Progenitor cell of endocrine pancreas (in vitro differentiated cells): ENCODE data around the gene FEZ2. TPM values are rescaled to one million over a fixed set of nuclear protein-coding genes. Genes with fewer than 3 reads are reported as not detected.

Source experiments
- DNase-seq: peaks from one replicate; pipeline ENCODE4 v3.0.0; 2021; ENCODE audit warnings: low spot score; ENCODE audit not compliant: unreplicated experiment
- H3K27ac Mint-ChIP-seq: 2 replicates; pipeline ENCODE4 v1.8.0; 2021; ENCODE audit warnings: mild to moderate bottlenecking, moderate library complexity, mixed read lengths
- H3K27me3 Mint-ChIP-seq: 2 replicates; pipeline ENCODE4 v1.8.0; 2021; ENCODE audit warnings: mixed read lengths
- H3K36me3 Mint-ChIP-seq: 2 replicates; pipeline ENCODE4 v1.8.0; 2022; ENCODE audit warnings: mixed read lengths; ENCODE audit not compliant: insufficient read depth
- H3K4me1 Mint-ChIP-seq: 2 replicates; pipeline ENCODE4 v1.8.0; 2021; ENCODE audit warnings: low read depth, mixed read lengths
- H3K4me3 Mint-ChIP-seq: 2 replicates; pipeline ENCODE4 v1.8.0; 2021; ENCODE audit warnings: low read depth, mild to moderate bottlenecking, moderate library complexity, mixed read lengths
- H3K9me3 Mint-ChIP-seq: 2 replicates; pipeline ENCODE4 v1.8.0; 2021; ENCODE audit warnings: low read depth, mixed read lengths
- CTCF ChIP-seq: fragments of 200-600 bp; sonication (generic); IDR thresholded peaks from one replicate; pipeline ENCODE4 v1.5.0; 2021; ENCODE audit warnings: antibody characterized with exemption, mild to moderate bottlenecking; ENCODE audit not compliant: unreplicated experiment
- total RNA-seq: library from RNA; stranded (reverse); gene quantifications from 2 replicates; pipeline ENCODE4 v1.2.1, GENCODE V29; 2021

The FEZ2 gene
- total RNA-seq, 1 donor from 2014 or later: 28.7 TPM

GRCh38 chr2:36559221-36559942 lies 38.6 kb downstream of the FEZ2 start:
- H3K36me3 Mint-ChIP-seq: peaks cover 3% of the 10 kb centered on the region
- H3K27ac Mint-ChIP-seq: peak overlapping the region; percentile 6
- TF ChIP-seq CTCF: no peak
- no peak for DNase-seq
- no peaks in the 10 kb centered on the region for H3K27me3 Mint-ChIP-seq
- no peak overlapping the region for H3K4me3 Mint-ChIP-seq
- peaks cover 15% of the 10 kb centered on the region for H3K4me1 Mint-ChIP-seq
- no peaks in the 10 kb centered on the region for H3K9me3 Mint-ChIP-seq

- no peak overlapping the region for H3K4me3 Mint-ChIP-seq
- peaks cover 3% of the 10 kb centered on the region for H3K36me3 Mint-ChIP-seq
- H3K27ac Mint-ChIP-seq: no peak overlapping the region
- H3K27me3 Mint-ChIP-seq: no peaks in the 10 kb centered on the region
- no peaks in the 10 kb centered on the region for H3K9me3 Mint-ChIP-seq
- DNase-seq: no peak
- no peak for TF ChIP-seq CTCF
- H3K4me1 Mint-ChIP-seq: peaks cover 4% of the 10 kb centered on the region
These were observed 41.1 kb downstream of the FEZ2 start for GRCh38 chr2:36556842-36557241.

DNA sequence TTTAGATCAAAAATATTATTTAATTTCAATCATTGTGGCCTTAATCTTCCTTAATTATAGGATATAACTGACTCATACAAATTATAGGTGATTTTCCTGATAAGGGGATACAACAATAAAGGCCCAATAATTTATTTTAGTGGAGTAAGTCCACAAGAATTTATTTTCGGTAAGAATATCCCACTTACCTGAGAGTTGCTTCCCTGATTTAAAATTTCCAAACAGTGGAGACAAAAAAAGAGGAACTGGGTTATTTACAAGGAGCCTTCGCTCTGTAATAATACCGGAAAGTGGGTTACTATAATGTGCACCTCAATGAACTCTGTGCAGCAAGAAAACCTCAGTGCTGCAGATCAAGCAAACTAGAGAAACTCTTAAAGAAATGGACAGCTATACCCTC lies 42.2 kb downstream of the FEZ2 start:
- no peak for TF ChIP-seq CTCF
- Mint-ChIP-seq H3K36me3 (peaks cover 3% of the 10 kb centered on the region), H3K4me3 (no peak overlapping the region), H3K9me3 (no peaks in the 10 kb centered on the region), H3K27me3 (no peaks in the 10 kb centered on the region), H3K4me1 (no peaks in the 10 kb centered on the region), H3K27ac (peak overlapping the region; percentile 27)
- no peak for DNase-seq

GRCh38 chr2:36554531-36554930 lies 43.4 kb downstream of the FEZ2 start:
- no peak for TF ChIP-seq CTCF
- peaks cover 6% of the 10 kb centered on the region for H3K36me3 Mint-ChIP-seq
- H3K4me3 Mint-ChIP-seq: no peak overlapping the region
- no peak overlapping the region for H3K27ac Mint-ChIP-seq
- no peaks in the 10 kb centered on the region for H3K9me3 Mint-ChIP-seq
- no peaks in the 10 kb centered on the region for H3K27me3 Mint-ChIP-seq
- no peak for DNase-seq
- no peaks in the 10 kb centered on the region for H3K4me1 Mint-ChIP-seq

- Mint-ChIP-seq H3K27ac (no peak overlapping the region), H3K9me3 (no peaks in the 10 kb centered on the region), H3K4me1 (no peaks in the 10 kb centered on the region), H3K27me3 (no peaks in the 10 kb centered on the region), H3K36me3 (peaks cover 8% of the 10 kb centered on the region), H3K4me3 (no peak overlapping the region)
- TF ChIP-seq CTCF: no peak
- DNase-seq: no peak
These were observed 44.3 kb downstream of the FEZ2 start for GRCh38 chr2:36553683-36554082.
